Ascending aorta (tissue), 2 donors: ENCODE measurements around the gene TMBIM1. TPM values are rescaled to one million over a fixed set of nuclear protein-coding genes. Genes with fewer than 3 reads are reported as not detected.
A peak's percentile ranks its signal among the peaks of the same experiment; 100 is the strongest.

ENCODE experiments used
- DNase-seq, 2 donors: peaks; one replicate each; pipeline ENCODE4 v3.0.0-alpha.2; 2019; ENCODE audit warnings: low spot score in 2 of 2
- H3K27ac ChIP-seq, 2 donors: fragments of 200-600 bp; sonication (generic); one replicate each; pipeline ENCODE4 v1.5.1; 2016 to 2017; ENCODE audit warnings: mild to moderate bottlenecking in 1 of 2
- H3K27me3 ChIP-seq: fragments of 200-600 bp; sonication (generic); one replicate; pipeline ENCODE4 v1.5.1; 2017
- H3K36me3 ChIP-seq, 2 donors: fragments of 200-600 bp; sonication (generic); one replicate each; pipeline ENCODE4 v1.5.1; 2016
- H3K4me1 ChIP-seq, 2 donors: fragments of 200-600 bp; sonication (generic); one replicate each; pipeline ENCODE4 v1.5.1; 2016 to 2017; ENCODE audit warnings: mild to moderate bottlenecking in 1 of 2
- H3K4me3 ChIP-seq, 2 donors: fragments of 200-600 bp; sonication (generic); one replicate each; pipeline ENCODE4 v1.5.1; 2016 to 2017; ENCODE audit warnings: mild to moderate bottlenecking in 1 of 2
- H3K9me3 ChIP-seq, 2 donors: fragments of 200-600 bp; sonication (generic); one replicate each; pipeline ENCODE4 v1.5.1; 2016
- CTCF ChIP-seq, 3 experiments: fragments of 200-600 bp in 2 of 3; fragments of 450-650 bp in 1 of 3; sonication (generic) in 2 of 3; IDR thresholded peaks; one replicate each; pipeline ENCODE4 v1.5.1; 2016 to 2019; ENCODE audit warnings: antibody characterized with exemption in 3 of 3, mild to moderate bottlenecking in 1 of 3, moderate library complexity in 1 of 3
- intact Hi-C: fragments of 100-400 bp; cut with DNase I; formaldehyde crosslinking; loops from one replicate; pipeline ENCODE4 v1.15.1; 2023
- total RNA-seq: library from RNA; depleted of rRNA; stranded (reverse); fragments of >200 nt; gene quantifications from one replicate; pipeline ENCODE4 v1.1.0, GENCODE V29; 2016

TMBIM1 gene
- total RNA-seq, 1 donor from 2014 or later = 320 TPM

GRCh38 chr2:218238887-218239286 lies 53.4 kb downstream of the TMBIM1 start:
- intact Hi-C loops = no loop called here

GRCh38 chr2:218236829-218237228 lies 55.5 kb downstream of the TMBIM1 start:
- no peak overlapping the region for H3K4me3 ChIP-seq
- no peak for DNase-seq
- intact Hi-C loops = no loop called here

More at GRCh38 chr2:218238887-218239286, 53.4 kb downstream of the TMBIM1 start:
- Histone ChIP-seq H3K4me3 (no peak overlapping the region), H3K4me1 (peaks cover 9 to 19% of the 10 kb centered on the region in 2 donors), H3K27ac (peak overlapping the region; percentile 28 to 31), H3K27me3 (no peaks in the 10 kb centered on the region), H3K36me3 (peaks cover 81 to 91% of the 10 kb centered on the region in 2 donors), H3K9me3 (no peaks in the 10 kb centered on the region)
- TF ChIP-seq CTCF (IDR thresholded peaks at IDR 0.05) = no peak
- no peak for DNase-seq

GRCh38 chr2:218235017-218235416 lies 57.3 kb downstream of the TMBIM1 start:
- DNase-seq = no peak
- H3K9me3 ChIP-seq = no peaks in the 10 kb centered on the region
- TF ChIP-seq CTCF (IDR thresholded peaks at IDR 0.05) = no peak
- no peak overlapping the region for H3K4me3 ChIP-seq
- no peaks in the 10 kb centered on the region for H3K27me3 ChIP-seq
- H3K4me1 ChIP-seq = peaks cover 13% of the 10 kb centered on the region in 2 donors
- intact Hi-C loops = no loop called here
- peaks cover 86 to 97% of the 10 kb centered on the region in 2 donors for H3K36me3 ChIP-seq
- H3K27ac ChIP-seq = peak overlapping the region; percentile 24 to 26

More at GRCh38 chr2:218236829-218237228, 55.5 kb downstream of the TMBIM1 start:
- no peak overlapping the region for H3K27ac ChIP-seq
- H3K4me1 ChIP-seq = peaks cover 5 to 14% of the 10 kb centered on the region in 2 donors
- peaks cover 78 to 90% of the 10 kb centered on the region in 2 donors for H3K36me3 ChIP-seq
- no peak for TF ChIP-seq CTCF (IDR thresholded peaks at IDR 0.05)
- H3K9me3 ChIP-seq = no peaks in the 10 kb centered on the region
- no peaks in the 10 kb centered on the region for H3K27me3 ChIP-seq

- TF ChIP-seq CTCF (IDR thresholded peaks at IDR 0.05) = no peak
- no peak for DNase-seq
- peaks cover 15 to 17% of the 10 kb centered on the region in 2 donors for H3K4me1 ChIP-seq
- intact Hi-C loops = no loop called here
- H3K27me3 ChIP-seq = no peaks in the 10 kb centered on the region
- no peak overlapping the region for H3K4me3 ChIP-seq
- H3K36me3 ChIP-seq = peaks cover 81 to 94% of the 10 kb centered on the region in 2 donors
- no peaks in the 10 kb centered on the region for H3K9me3 ChIP-seq
- H3K27ac ChIP-seq = peak overlapping the region in 1 of 2 donors; percentile 24
These were observed 57.8 kb downstream of the TMBIM1 start for GRCh38 chr2:218234521-218234920.

GRCh38 chr2:218233543-218233942 lies 58.8 kb downstream of the TMBIM1 start:
- TF ChIP-seq CTCF (IDR thresholded peaks at IDR 0.05) = no peak
- peak overlapping the region in 1 of 2 donors; percentile 42 for H3K27ac ChIP-seq
- H3K27me3 ChIP-seq = no peaks in the 10 kb centered on the region
- peaks cover 15 to 23% of the 10 kb centered on the region in 2 donors for H3K4me1 ChIP-seq
- intact Hi-C loops = no loop called here
- H3K9me3 ChIP-seq = no peaks in the 10 kb centered on the region
- H3K4me3 ChIP-seq = no peak overlapping the region
- DNase-seq = no peak
- H3K36me3 ChIP-seq = peaks cover 71 to 86% of the 10 kb centered on the region in 2 donors

GRCh38 chr2:218230882-218231281 lies 61.4 kb downstream of the TMBIM1 start:
- Histone ChIP-seq H3K36me3 (peaks cover 66 to 84% of the 10 kb centered on the region in 2 donors), H3K4me1 (peaks cover 15 to 35% of the 10 kb centered on the region in 2 donors), H3K4me3 (no peak overlapping the region), H3K27ac (peak overlapping the region; percentile 84 to 91), H3K9me3 (no peaks in the 10 kb centered on the region), H3K27me3 (no peaks in the 10 kb centered on the region)
- TF ChIP-seq CTCF (IDR thresholded peaks at IDR 0.05) = peak in 1 of 3 experiments; percentile 12
- DNase-seq = no peak
- intact Hi-C loops = no loop called here
